Adrenal gland (tissue), 12 donors: ENCODE measurements around the gene WWOX. TPM values are rescaled to one million over a fixed set of nuclear protein-coding genes. Genes with fewer than 3 reads are reported as not detected.

Experiments used
- DNase-seq, 7 donors: peaks; one replicate each; pipeline ENCODE4 v3.0.0-alpha.2; 2019 to 2020
- H3K27ac ChIP-seq, 5 donors: fragments of 200-600 bp; sonication (generic) in 4 of 5; 1 replicate in 3 of 5; 2 replicates in 2 of 5; pipeline versions ENCODE4 v1.5.1 to v1.8.0; 2016 to 2020; ENCODE audit warnings: mild to moderate bottlenecking in 1 of 5
- H3K27me3 ChIP-seq: fragments of 200-600 bp; 2 replicates; pipeline ENCODE4 v1.8.0; 2021
- H3K36me3 ChIP-seq, 2 donors: fragments of 200-600 bp; replicated peaks in 1 of 2; 1 replicate in 1 of 2; 2 replicates in 1 of 2; pipeline versions ENCODE4 v1.5.1 to v1.8.0; 2018 to 2022
- H3K4me1 ChIP-seq, 2 donors: fragments of 200-600 bp; replicated peaks in 1 of 2; 1 replicate in 1 of 2; 2 replicates in 1 of 2; pipeline versions ENCODE4 v1.5.1 to v1.8.0; 2018 to 2021
- H3K4me3 ChIP-seq, 4 donors: fragments of 200-600 bp; sonication (generic) in 3 of 4; one replicate each; pipeline ENCODE4 v1.5.1; 2016 to 2018
- H3K9me3 ChIP-seq, 3 donors: fragments of 200-600 bp; sonication (generic) in 1 of 3; replicated peaks in 1 of 3; 1 replicate in 2 of 3; 2 replicates in 1 of 3; pipeline versions ENCODE4 v1.5.1 to v1.8.0; 2016 to 2021
- POLR2A ChIP-seq, 2 donors: fragments of 450-650 bp; IDR thresholded peaks; one replicate each; pipeline ENCODE4 v1.6.1; 2017; ENCODE audit warnings: antibody characterized with exemption in 2 of 2, mild to moderate bottlenecking in 2 of 2, moderate library complexity in 1 of 2
- WGBS, 4 donors: extraction: QIAGEN DNeasy Blood & Tissue Kit in 2 of 4; methylation state at CpG; one replicate each; pipeline versions ENCODE4 v1.1.5 to v1.1.7; 2013 to 2017; 5-methylcytosine and 5-hydroxymethylcytosine counted together
- intact Hi-C, 2 donors: fragments of 100-400 bp; cut with DNase I; formaldehyde crosslinking; loops; one replicate each; pipeline versions ENCODE4 v1.14.1 to v1.15.0; 2022 to 2023
- polyA plus RNA-seq, 3 donors: library from polyadenylated mRNA; stranded (reverse); fragments of 200-250 nt in 2 of 3; fragments of 350-450 nt in 1 of 3; fragmentation: Illumina TruSeq in 1 of 3; extraction: RNeasy Lipid Tissue Mini Kit (QIAGEN cat#74804) in 1 of 3; gene quantifications; one replicate each; pipeline ENCODE4 v1.2.3, GENCODE V29; 2013 to 2014
- total RNA-seq, 9 donors: library from RNA; depleted of rRNA in 4 of 9; stranded (reverse); fragments of >200 nt in 4 of 9; fragments of 120-200 nt in 1 of 9; fragmentation: NEBNext Ultra II Directional in 1 of 9; extraction: Animal tissue kit (Norgen Biotek cat#: 25700) in 1 of 9; gene quantifications; one replicate each; pipeline versions ENCODE4 v1.1.0 to v1.2.4, GENCODE V29; 2013 to 2023
- TF ChIP-seq, protein P1 (sequence below), 6 experiments: fragments of 450-650 bp in 4 of 6; fragments of 200-600 bp in 2 of 6; sonication (generic) in 1 of 6; IDR thresholded peaks; 1 replicate in 5 of 6; 2 replicates in 1 of 6; pipeline versions ENCODE4 v1.5.1 to v1.8.0; 2016 to 2021; ENCODE audit warnings: antibody characterized with exemption in 6 of 6, mild to moderate bottlenecking in 2 of 6, moderate library complexity in 1 of 6
- donor health status: healthy with polysubstance abuse.
- donor health status: Bipolar disorder and iron deficiency.
- donor health status: DM: yes; HTN: yes; CAD: no.
- donor health status: DM: no; HTN: no; CAD: no.
- donor health status: DM: no; HTN: no; CAD: no.
- donor health status: DM: yes; HTN: yes; CAD: no.

Gene WWOX
- total and polyA plus RNA-seq, 12 donors = 11.8 to 74.6 (median 20.5) TPM

DNA sequence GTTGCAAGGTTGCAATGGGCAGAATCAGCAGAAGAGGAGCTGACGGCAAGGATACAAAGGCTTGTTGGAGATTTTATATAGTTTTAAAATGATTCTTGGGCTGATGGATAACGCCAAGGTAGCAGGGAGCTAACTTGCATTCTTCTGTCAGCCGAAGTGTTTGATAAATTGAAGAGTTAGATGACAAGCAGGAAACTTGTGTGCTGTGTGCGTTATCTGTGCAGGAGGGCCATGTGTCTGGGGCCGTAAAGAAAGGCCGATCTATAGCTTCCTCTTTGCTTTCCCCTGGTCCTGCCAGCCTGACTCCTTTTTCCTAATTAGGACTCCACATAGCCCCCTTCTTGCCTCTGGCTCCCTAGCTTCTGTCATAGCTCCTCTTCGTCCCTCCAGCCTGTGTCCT, 6.7 kb upstream of the WWOX start:
- no peaks in the 10 kb centered on the region for H3K9me3 ChIP-seq
- no peaks in the 10 kb centered on the region for H3K27me3 ChIP-seq
- H3K27ac ChIP-seq = no peak overlapping the region
- WGBS, 4 donors = 61 to 69% (median 64%) methylated on average over 7 of the region's 7 CpGs
- DNase-seq = no peak
- intact Hi-C loops = no loop called here
- no peaks in the 10 kb centered on the region for H3K36me3 ChIP-seq
- H3K4me1 ChIP-seq = no peaks in the 10 kb centered on the region
- no peak overlapping the region for H3K4me3 ChIP-seq
- TF ChIP-seq, protein P1, sequence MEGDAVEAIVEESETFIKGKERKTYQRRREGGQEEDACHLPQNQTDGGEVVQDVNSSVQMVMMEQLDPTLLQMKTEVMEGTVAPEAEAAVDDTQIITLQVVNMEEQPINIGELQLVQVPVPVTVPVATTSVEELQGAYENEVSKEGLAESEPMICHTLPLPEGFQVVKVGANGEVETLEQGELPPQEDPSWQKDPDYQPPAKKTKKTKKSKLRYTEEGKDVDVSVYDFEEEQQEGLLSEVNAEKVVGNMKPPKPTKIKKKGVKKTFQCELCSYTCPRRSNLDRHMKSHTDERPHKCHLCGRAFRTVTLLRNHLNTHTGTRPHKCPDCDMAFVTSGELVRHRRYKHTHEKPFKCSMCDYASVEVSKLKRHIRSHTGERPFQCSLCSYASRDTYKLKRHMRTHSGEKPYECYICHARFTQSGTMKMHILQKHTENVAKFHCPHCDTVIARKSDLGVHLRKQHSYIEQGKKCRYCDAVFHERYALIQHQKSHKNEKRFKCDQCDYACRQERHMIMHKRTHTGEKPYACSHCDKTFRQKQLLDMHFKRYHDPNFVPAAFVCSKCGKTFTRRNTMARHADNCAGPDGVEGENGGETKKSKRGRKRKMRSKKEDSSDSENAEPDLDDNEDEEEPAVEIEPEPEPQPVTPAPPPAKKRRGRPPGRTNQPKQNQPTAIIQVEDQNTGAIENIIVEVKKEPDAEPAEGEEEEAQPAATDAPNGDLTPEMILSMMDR (IDR thresholded peaks at IDR 0.05) = no peak
- TF ChIP-seq POLR2A (IDR thresholded peaks at IDR 0.05) = no peak

DNA sequence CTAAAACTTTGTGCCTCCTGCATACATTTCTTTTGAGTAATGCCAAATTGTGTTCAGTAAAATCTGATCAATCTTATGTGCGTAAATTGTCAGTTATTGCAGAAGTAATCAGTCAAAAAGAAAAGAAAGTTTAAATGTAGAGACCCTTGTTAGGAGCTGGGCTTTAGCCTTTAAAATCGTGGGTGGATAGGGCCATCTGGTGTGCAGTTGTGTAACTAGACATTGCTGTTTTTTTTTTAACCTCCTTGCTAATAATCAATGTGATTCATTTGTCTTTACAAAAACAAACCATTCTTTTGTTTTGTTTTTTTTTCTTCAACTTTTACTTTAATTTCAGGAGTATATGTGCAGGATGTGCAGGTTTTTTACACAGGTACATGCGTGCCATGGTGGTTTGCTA, 5.3 kb upstream of the WWOX start:
- WGBS, 4 donors = 66 to 70% (median 67%) methylated on average over 3 of the region's 3 CpGs
- intact Hi-C loops = no loop called here
- Histone ChIP-seq H3K27me3 (no peaks in the 10 kb centered on the region), H3K4me1 (no peaks in the 10 kb centered on the region), H3K36me3 (no peaks in the 10 kb centered on the region), H3K4me3 (no peak overlapping the region), H3K9me3 (no peaks in the 10 kb centered on the region), H3K27ac (no peak overlapping the region)
- DNase-seq = no peak
- TF ChIP-seq, protein P1 (IDR thresholded peaks at IDR 0.05) = no peak
- TF ChIP-seq POLR2A (IDR thresholded peaks at IDR 0.05) = no peak

DNA sequence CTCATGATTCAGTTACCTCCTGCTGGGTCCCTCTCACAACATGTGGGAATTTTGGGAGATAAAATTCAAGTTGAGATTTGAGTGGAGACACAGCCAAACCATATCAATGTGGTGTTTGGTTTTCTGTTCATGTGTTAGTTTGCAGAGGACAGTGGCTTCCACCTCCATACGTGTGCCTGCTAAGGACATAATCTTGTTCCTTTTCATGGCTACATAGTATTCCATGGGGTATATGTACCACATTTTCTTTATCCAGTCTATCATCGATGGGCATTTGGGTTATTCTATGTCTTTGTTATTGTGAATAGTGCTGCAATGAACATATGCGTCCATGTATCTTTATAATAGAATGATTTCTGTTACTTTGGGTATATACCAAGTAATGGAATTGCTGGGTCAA, 4.5 kb upstream of the WWOX start:
- no peak overlapping the region for H3K4me3 ChIP-seq
- no peak overlapping the region for H3K27ac ChIP-seq
- no peak for DNase-seq
- intact Hi-C loops = no loop called here
- TF ChIP-seq, protein P1 (IDR thresholded peaks at IDR 0.05) = no peak
- no peak for TF ChIP-seq POLR2A (IDR thresholded peaks at IDR 0.05)
- H3K4me1 ChIP-seq = peaks cover 0 to 1% of the 10 kb centered on the region in 2 donors
- WGBS, 4 donors = 69 to 81% (median 73%) methylated on average over 3 of the region's 3 CpGs
- no peaks in the 10 kb centered on the region for H3K9me3 ChIP-seq
- H3K36me3 ChIP-seq = no peaks in the 10 kb centered on the region
- no peaks in the 10 kb centered on the region for H3K27me3 ChIP-seq

DNA sequence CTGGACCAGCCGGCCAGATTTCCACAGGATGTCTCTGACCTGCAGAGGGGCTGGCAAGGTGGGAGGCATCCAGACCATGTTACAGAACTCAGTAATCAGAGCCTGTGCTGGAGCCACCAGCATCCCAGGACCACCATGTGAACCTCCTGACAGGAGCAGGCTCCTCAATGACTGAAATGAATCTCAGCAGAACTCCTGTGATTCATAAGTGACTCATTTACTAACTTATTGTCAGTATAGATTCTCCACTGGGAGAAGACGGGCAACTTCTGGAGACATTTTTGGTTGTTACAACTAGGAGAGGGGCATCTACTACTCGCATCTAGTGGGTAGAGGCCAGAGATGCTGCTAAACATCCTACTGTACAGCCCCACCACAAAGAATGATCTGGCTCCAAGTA, 3.1 kb upstream of the WWOX start:
- no peaks in the 10 kb centered on the region for H3K9me3 ChIP-seq
- no peak for DNase-seq
- intact Hi-C loops = no loop called here
- no peaks in the 10 kb centered on the region for H3K36me3 ChIP-seq
- TF ChIP-seq, protein P1 (IDR thresholded peaks at IDR 0.05) = no peak
- TF ChIP-seq POLR2A (IDR thresholded peaks at IDR 0.05) = no peak
- no peak overlapping the region for H3K27ac ChIP-seq
- H3K27me3 ChIP-seq = no peaks in the 10 kb centered on the region
- H3K4me1 ChIP-seq = peaks cover 0 to 7% of the 10 kb centered on the region in 2 donors
- no peak overlapping the region for H3K4me3 ChIP-seq
- 64 to 89% (median 70%) methylated on average over 3 of the region's 3 CpGs for WGBS, 4 donors
